Fibroblast of lung (primary cell): Measurements from ENCODE around the gene FNIP1.

Source experiments
- EZH2 ChIP-seq: IDR thresholded peaks from 2 replicates; pipeline ENCODE4 v1.5.1; 2012; ENCODE audit warnings: low read length, control low read depth, mild to moderate bottlenecking; ENCODE audit errors: missing control alignments
- TF ChIP-seq, protein P1 (sequence below), 2 donors: IDR thresholded peaks in 1 of 2; conservative IDR thresholded peaks in 1 of 2; 1 replicate in 1 of 2; 2 replicates in 1 of 2; pipeline ENCODE4 v1.5.1; 2011 to 2012; ENCODE audit warnings: low read length in 2 of 2, control low read depth in 1 of 2, inconsistent platforms in 1 of 2, low read depth in 1 of 2, mild to moderate bottlenecking in 1 of 2

DNA sequence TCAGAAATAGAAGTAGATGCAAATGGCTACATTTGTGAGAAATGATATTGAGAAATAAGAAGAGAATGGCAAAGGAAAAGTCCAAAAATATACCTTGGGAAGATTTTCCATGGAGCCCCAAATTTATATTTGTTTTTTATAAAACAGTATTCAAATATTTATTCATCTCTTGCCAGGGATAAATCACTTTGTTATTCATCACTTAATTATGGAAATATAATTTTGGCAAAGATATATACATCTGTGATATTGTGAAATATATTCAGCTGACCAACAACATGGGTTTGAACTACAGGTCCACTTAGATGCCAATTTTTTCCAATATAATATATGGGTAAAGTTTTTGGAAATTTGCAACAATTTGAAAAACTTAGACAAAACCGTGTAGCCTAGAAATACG, 142.0 kb downstream of the FNIP1 start:
- TF ChIP-seq, protein P1, sequence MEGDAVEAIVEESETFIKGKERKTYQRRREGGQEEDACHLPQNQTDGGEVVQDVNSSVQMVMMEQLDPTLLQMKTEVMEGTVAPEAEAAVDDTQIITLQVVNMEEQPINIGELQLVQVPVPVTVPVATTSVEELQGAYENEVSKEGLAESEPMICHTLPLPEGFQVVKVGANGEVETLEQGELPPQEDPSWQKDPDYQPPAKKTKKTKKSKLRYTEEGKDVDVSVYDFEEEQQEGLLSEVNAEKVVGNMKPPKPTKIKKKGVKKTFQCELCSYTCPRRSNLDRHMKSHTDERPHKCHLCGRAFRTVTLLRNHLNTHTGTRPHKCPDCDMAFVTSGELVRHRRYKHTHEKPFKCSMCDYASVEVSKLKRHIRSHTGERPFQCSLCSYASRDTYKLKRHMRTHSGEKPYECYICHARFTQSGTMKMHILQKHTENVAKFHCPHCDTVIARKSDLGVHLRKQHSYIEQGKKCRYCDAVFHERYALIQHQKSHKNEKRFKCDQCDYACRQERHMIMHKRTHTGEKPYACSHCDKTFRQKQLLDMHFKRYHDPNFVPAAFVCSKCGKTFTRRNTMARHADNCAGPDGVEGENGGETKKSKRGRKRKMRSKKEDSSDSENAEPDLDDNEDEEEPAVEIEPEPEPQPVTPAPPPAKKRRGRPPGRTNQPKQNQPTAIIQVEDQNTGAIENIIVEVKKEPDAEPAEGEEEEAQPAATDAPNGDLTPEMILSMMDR (conservative IDR thresholded peaks at IDR 0.05 in 1 of 2, IDR thresholded peaks at IDR 0.05 in 1 of 2; ENCODE audit: low read depth in 1 of 2, low read length in 2 of 2) = no peak
- TF ChIP-seq EZH2 = no peak
